Liver (tissue), 3 donors: ENCODE results near the gene LEKR1.

Source experiments
- ATF3 ChIP-seq: IDR thresholded peaks from 2 replicates; pipeline ENCODE4 v1.6.1; 2016; ENCODE audit warnings: antibody characterized with exemption
- CTCF ChIP-seq: fragments of 150-350 bp; IDR thresholded peaks from 2 replicates; pipeline ENCODE4 v1.5.1; 2017; ENCODE audit warnings: improper control_type of control experiment, low read depth, low read length; ENCODE audit not compliant: missing input control
- GABPA ChIP-seq, 2 donors: IDR thresholded peaks in 1 of 2; conservative IDR thresholded peaks in 1 of 2; 2 replicates each; pipeline ENCODE4 v1.6.1; 2016; ENCODE audit warnings: antibody characterized with exemption in 2 of 2, mild to moderate bottlenecking in 1 of 2, moderate library complexity in 1 of 2
- MAX ChIP-seq: IDR thresholded peaks from 2 replicates; pipeline ENCODE4 v1.6.1; 2016; ENCODE audit warnings: antibody characterized with exemption
- RAD21 ChIP-seq, 2 donors: IDR thresholded peaks; 2 replicates each; pipeline ENCODE4 v1.6.1; 2016; ENCODE audit warnings: antibody characterized with exemption in 2 of 2, mild to moderate bottlenecking in 2 of 2
- REST ChIP-seq: IDR thresholded peaks from 2 replicates; pipeline ENCODE4 v1.6.1; 2016; ENCODE audit warnings: antibody characterized with exemption, mild to moderate bottlenecking
- SP1 ChIP-seq: IDR thresholded peaks from 2 replicates; pipeline ENCODE4 v1.6.1; 2018; ENCODE audit warnings: antibody characterized with exemption, mild to moderate bottlenecking
- TAF1 ChIP-seq: conservative IDR thresholded peaks from 2 replicates; pipeline ENCODE4 v1.6.1; 2016; ENCODE audit warnings: antibody characterized with exemption, mild to moderate bottlenecking
- YY1 ChIP-seq: IDR thresholded peaks from 2 replicates; pipeline ENCODE4 v1.6.1; 2016; ENCODE audit warnings: antibody characterized with exemption, mild to moderate bottlenecking
- ZBTB33 ChIP-seq: IDR thresholded peaks from 2 replicates; pipeline ENCODE4 v1.6.1; 2016; ENCODE audit warnings: antibody characterized with exemption
- donor health status: healthy.
- donor health status: healthy.

GRCh38 chr3:156838035-156838434 lies 11.9 kb downstream of the LEKR1 start:
- TF ChIP-seq CTCF (no peak), ZBTB33 (no peak), SP1 (no peak), REST (no peak), RAD21 (IDR thresholded peaks at IDR 0.05) (no peak), GABPA (IDR thresholded peaks at IDR 0.05 in 1 of 2, conservative IDR thresholded peaks at IDR 0.05 in 1 of 2) (no peak), TAF1 (no peak), MAX (no peak), YY1 (no peak), ATF3 (no peak)
